IPS-15b (cell line): ENCODE data around the gene DEGS1.

Source experiments
- H3K27me3 ChIP-seq: one replicate; pipeline ENCODE4 v1.6.1; 2013; ENCODE audit warnings: low read length; ENCODE audit not compliant: control insufficient read depth, insufficient read depth
- H3K36me3 ChIP-seq: one replicate; pipeline ENCODE4 v1.6.1; 2013; ENCODE audit warnings: low read length; ENCODE audit not compliant: control insufficient read depth, insufficient read depth
- H3K4me1 ChIP-seq: one replicate; pipeline ENCODE4 v1.6.1; 2013; ENCODE audit warnings: mild to moderate bottlenecking, low read length; ENCODE audit not compliant: control insufficient read depth, insufficient read depth
- H3K4me3 ChIP-seq: one replicate; pipeline ENCODE4 v1.5.1; 2013; ENCODE audit warnings: low read depth, low read length
- H3K9ac ChIP-seq: one replicate; pipeline ENCODE4 v1.6.1; 2013; ENCODE audit warnings: low read depth, mild to moderate bottlenecking, low read length
- H3K9me3 ChIP-seq: one replicate; pipeline ENCODE4 v1.6.1; 2013; ENCODE audit warnings: mild to moderate bottlenecking, low read length; ENCODE audit not compliant: control insufficient read depth, insufficient read depth

DEGS1 gene

GRCh38 chr1:224182866-224183590 is at the start of gene DEGS1:
Gene DEGS1 (plus strand): TSS chr1:224183240. CDS start chr1:224183337, 97 bp downstream.
- peaks cover 7% of the 10 kb centered on the region for H3K36me3 ChIP-seq
- H3K9me3 ChIP-seq = no peaks in the 10 kb centered on the region
- H3K4me1 ChIP-seq = peaks cover 3% of the 10 kb centered on the region
- no peaks in the 10 kb centered on the region for H3K27me3 ChIP-seq
- peak within 1 kb of the TSS; percentile 83 for H3K9ac ChIP-seq
- peak within 1 kb of the TSS; percentile 88 for H3K4me3 ChIP-seq

- Histone ChIP-seq H3K4me3 (no peak overlapping the region), H3K27me3 (no peaks in the 10 kb centered on the region), H3K9ac (no peak overlapping the region), H3K36me3 (peaks cover 23% of the 10 kb centered on the region), H3K4me1 (no peaks in the 10 kb centered on the region), H3K9me3 (no peaks in the 10 kb centered on the region)
These were observed 49.2 kb upstream of the DEGS1 start for GRCh38 chr1:224133741-224134299.

- Histone ChIP-seq H3K4me1 (no peaks in the 10 kb centered on the region), H3K9me3 (no peaks in the 10 kb centered on the region), H3K9ac (no peak overlapping the region), H3K27me3 (no peaks in the 10 kb centered on the region), H3K36me3 (peaks cover 17% of the 10 kb centered on the region), H3K4me3 (no peak overlapping the region)
These were observed 45.5 kb upstream of the DEGS1 start for GRCh38 chr1:224137518-224137917.

GRCh38 chr1:224138198-224138597 is 44.8 kb upstream of the DEGS1 start:
- Histone ChIP-seq H3K9me3 (no peaks in the 10 kb centered on the region), H3K4me3 (no peak overlapping the region), H3K27me3 (no peaks in the 10 kb centered on the region), H3K9ac (no peak overlapping the region), H3K36me3 (peaks cover 12% of the 10 kb centered on the region), H3K4me1 (no peaks in the 10 kb centered on the region)

- H3K9me3 ChIP-seq = no peaks in the 10 kb centered on the region
- no peak overlapping the region for H3K4me3 ChIP-seq
- H3K36me3 ChIP-seq = peaks cover 4% of the 10 kb centered on the region
- no peak overlapping the region for H3K9ac ChIP-seq
- H3K27me3 ChIP-seq = no peaks in the 10 kb centered on the region
- H3K4me1 ChIP-seq = no peaks in the 10 kb centered on the region
These were observed 41.3 kb upstream of the DEGS1 start for GRCh38 chr1:224141693-224142092.

GRCh38 chr1:224149709-224150108 is 33.3 kb upstream of the DEGS1 start:
- Histone ChIP-seq H3K27me3 (no peaks in the 10 kb centered on the region), H3K4me3 (no peak overlapping the region), H3K9me3 (no peaks in the 10 kb centered on the region), H3K36me3 (no peaks in the 10 kb centered on the region), H3K9ac (no peak overlapping the region), H3K4me1 (no peaks in the 10 kb centered on the region)

GRCh38 chr1:224151117-224151516 is 31.9 kb upstream of the DEGS1 start:
- no peak overlapping the region for H3K4me3 ChIP-seq
- no peaks in the 10 kb centered on the region for H3K9me3 ChIP-seq
- no peak overlapping the region for H3K9ac ChIP-seq
- H3K27me3 ChIP-seq = no peaks in the 10 kb centered on the region
- H3K36me3 ChIP-seq = no peaks in the 10 kb centered on the region
- no peaks in the 10 kb centered on the region for H3K4me1 ChIP-seq

GRCh38 chr1:224157316-224157715 is 25.7 kb upstream of the DEGS1 start:
- Histone ChIP-seq H3K27me3 (no peaks in the 10 kb centered on the region), H3K36me3 (peaks cover 8% of the 10 kb centered on the region), H3K9me3 (no peaks in the 10 kb centered on the region), H3K9ac (no peak overlapping the region), H3K4me1 (no peaks in the 10 kb centered on the region), H3K4me3 (no peak overlapping the region)

GRCh38 chr1:224159541-224159940 is 23.5 kb upstream of the DEGS1 start:
- no peaks in the 10 kb centered on the region for H3K9me3 ChIP-seq
- H3K4me1 ChIP-seq = peaks cover 5% of the 10 kb centered on the region
- no peak overlapping the region for H3K9ac ChIP-seq
- no peaks in the 10 kb centered on the region for H3K27me3 ChIP-seq
- no peak overlapping the region for H3K4me3 ChIP-seq
- peaks cover 8% of the 10 kb centered on the region for H3K36me3 ChIP-seq

- peaks cover 8% of the 10 kb centered on the region for H3K36me3 ChIP-seq
- no peaks in the 10 kb centered on the region for H3K9me3 ChIP-seq
- no peaks in the 10 kb centered on the region for H3K27me3 ChIP-seq
- peaks cover 5% of the 10 kb centered on the region for H3K4me1 ChIP-seq
- no peak overlapping the region for H3K9ac ChIP-seq
- no peak overlapping the region for H3K4me3 ChIP-seq
These were observed 22.8 kb upstream of the DEGS1 start for GRCh38 chr1:224160171-224160682.

- Histone ChIP-seq H3K4me3 (no peak overlapping the region), H3K9me3 (no peaks in the 10 kb centered on the region), H3K27me3 (no peaks in the 10 kb centered on the region), H3K4me1 (peaks cover 5% of the 10 kb centered on the region), H3K36me3 (peaks cover 2% of the 10 kb centered on the region), H3K9ac (no peak overlapping the region)
These were observed 20.3 kb upstream of the DEGS1 start for GRCh38 chr1:224162768-224163167.

- H3K4me1 ChIP-seq = peaks cover 5% of the 10 kb centered on the region
These were observed 19.7 kb upstream of the DEGS1 start for GRCh38 chr1:224163311-224163710.

More at GRCh38 chr1:224163311-224163710, 19.7 kb upstream of the DEGS1 start:
- Histone ChIP-seq H3K4me3 (no peak overlapping the region), H3K27me3 (no peaks in the 10 kb centered on the region), H3K9me3 (no peaks in the 10 kb centered on the region), H3K36me3 (no peaks in the 10 kb centered on the region), H3K9ac (no peak overlapping the region)
